GM19025 (cell line): ENCODE measurements around the gene ARMCX1.
A peak's percentile ranks its signal among the peaks of the same experiment; 100 is the strongest.
"Not testable (repeated sequence)": the region's sequence is repeated elsewhere in the genome, so short reads cannot be mapped to it uniquely, and the experiment has no call there.

Source experiments
- ATAC-seq: cut with Tn5 transposase; IDR thresholded peaks from one replicate; pipeline ENCODE4 v1.9.1; 2021; ENCODE audit warnings: mild to moderate bottlenecking, low read depth, moderate library complexity; ENCODE audit not compliant: unreplicated experiment

The ARMCX1 gene

GRCh38 chrX:101550362-101550750 is at the start of gene ARMCX1:
TSS of gene ARMCX1 (plus strand) at chrX:101550547. CDS start at chrX:101552931, 2,384 bp downstream.
- no peak for ATAC-seq

DNA sequence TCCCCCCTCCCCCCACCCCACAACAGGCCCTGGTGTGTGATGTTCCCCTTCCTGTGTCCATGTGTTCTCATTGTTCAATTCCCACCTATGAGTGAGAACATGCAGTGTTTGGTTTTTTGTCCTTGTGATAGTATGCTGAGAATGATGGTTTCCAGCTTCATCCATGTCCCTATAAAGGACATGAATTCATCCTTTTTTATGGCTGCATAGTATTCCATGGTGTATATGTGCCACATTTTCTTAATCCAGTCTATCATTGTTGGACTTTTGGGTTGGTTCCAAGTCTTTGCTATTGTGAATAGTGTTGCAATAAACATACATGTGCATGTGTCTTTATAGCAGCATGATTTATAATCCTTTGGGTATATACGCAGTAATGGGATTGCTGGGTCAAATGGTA is 47.4 kb upstream of the ARMCX1 start:
- ATAC-seq, result not testable (repeated sequence)

GRCh38 chrX:101507372-101507771 is 43.0 kb upstream of the ARMCX1 start:
- ATAC-seq, result no peak

DNA sequence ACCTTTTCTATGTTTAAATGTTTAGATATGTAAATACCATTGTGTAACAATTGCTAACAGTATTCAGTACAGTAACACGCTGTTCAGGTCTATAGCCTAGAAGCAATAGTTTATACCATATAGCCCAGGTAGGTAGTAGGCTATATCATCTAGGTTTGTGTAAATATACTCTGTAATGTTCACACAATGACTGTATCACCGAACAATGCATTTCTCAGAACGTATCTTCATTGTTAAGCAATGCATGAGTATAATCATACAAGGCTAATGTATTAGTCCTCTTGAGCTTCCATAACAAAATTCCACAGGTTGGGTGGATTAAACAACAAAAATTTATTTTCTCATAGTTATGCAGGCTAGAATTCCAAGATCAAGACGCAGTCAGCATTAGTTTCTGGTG is 42.4 kb upstream of the ARMCX1 start:
- no peak for ATAC-seq

DNA sequence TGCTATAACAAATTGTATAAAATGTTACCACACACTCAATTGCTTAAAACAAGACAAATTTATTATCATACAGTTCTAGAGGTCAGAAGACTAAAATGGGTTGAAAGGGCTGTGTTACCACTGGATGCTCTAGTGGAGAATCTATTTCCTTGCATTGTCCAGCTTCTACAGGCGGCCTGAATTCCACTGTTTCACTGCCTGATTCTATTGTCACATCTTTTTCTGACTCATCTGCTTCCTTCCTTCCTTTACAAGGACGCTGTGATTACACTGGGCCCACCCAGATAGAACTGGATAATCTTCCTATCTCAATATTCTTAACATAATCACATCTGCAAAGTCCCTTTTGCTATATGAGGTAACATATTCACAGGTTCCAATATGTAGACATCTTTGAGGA is 19.4 kb upstream of the ARMCX1 start:
- ATAC-seq, result no peak

GRCh38 chrX:101539116-101539515 is 11.2 kb upstream of the ARMCX1 start:
- ATAC-seq, result no peak

DNA sequence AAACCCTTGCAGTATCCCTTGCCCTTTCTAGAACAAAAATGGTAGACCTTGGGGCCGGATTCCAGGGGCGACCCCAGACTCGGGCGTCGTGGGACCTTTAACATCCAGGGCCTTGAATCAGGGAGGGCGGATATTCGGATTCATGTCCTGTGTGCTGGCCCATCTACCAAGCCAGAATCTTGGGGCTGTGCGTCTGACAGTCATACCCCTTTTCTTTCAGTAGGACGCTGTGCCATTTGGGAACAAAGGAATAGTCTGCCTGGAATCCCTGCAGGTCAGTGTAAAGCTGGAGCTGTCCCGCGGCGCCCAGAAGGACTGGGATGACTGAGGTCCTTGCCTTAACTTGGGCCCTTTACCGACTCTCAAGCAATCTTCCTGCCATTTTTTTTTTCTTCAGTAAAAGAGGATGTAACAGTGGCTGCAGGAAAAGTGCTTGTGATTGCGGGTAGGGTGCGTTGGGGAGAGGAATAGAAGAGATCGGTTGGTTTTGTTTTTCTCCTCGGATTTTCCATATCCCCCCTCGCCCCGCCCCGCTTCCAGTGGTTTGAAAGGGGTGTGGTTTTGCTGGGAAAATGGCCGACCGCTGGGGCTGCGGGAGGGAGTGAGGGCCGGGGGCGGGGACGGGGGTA is 518 bp downstream of the ARMCX1 start:
- ATAC-seq, result no peak

- no peak for ATAC-seq
Observed at GRCh38 chrX:101551380-101551767, 1.0 kb downstream of the ARMCX1 start.

DNA sequence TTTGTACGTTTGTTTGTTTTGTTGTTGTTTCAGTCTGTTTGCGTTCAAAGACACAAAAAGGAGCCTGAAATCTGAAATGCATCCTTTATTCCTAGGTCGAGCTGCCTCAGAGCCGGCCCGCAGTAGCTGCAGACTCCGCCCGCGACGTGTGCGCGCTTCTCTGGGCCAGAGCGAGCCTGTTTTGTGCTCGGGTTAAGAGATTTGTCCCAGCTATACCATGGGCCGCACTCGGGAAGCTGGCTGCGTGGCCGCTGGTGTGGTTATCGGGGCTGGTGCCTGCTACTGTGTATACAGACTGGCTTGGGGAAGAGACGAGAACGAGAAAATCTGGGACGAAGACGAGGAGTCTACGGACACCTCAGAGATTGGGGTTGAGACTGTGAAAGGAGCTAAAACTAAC is 2.4 kb downstream of the ARMCX1 start:
- no peak for ATAC-seq

DNA sequence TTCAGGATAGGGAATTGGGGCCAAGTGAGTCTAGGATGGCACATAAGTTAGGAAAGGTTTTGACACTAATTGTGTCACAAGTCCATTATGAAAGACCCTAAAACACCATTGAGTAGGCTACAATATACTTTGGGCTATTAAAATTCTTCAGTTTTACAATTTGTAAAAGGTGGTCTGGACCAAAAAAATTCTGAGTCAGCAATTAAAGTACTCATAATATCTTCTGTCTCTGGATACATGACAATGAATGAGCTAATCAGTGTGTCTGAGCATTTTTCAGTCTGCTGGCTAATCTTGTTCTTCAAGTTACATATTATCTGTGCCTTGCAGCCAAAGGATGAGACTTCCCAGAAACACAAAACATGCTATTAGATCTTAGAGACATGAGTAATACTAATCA is 14.3 kb downstream of the ARMCX1 start:
- ATAC-seq, result no peak

- peak; percentile 99 for ATAC-seq
Observed at GRCh38 chrX:101595739-101596419, 45.5 kb downstream of the ARMCX1 start.

GRCh38 chrX:101599592-101599991 is 49.2 kb downstream of the ARMCX1 start:
- ATAC-seq, result not testable (repeated sequence)

GRCh38 chrX:101602077-101602476 is 51.7 kb downstream of the ARMCX1 start:
- ATAC-seq, result no peak
